Limb (tissue), 2 donors: Measurements from ENCODE around the gene AIDA.
"Not testable (repeated sequence)": the region's sequence is repeated elsewhere in the genome, so short reads cannot be mapped to it uniquely, and the experiment has no call there.

Experiments used
- DNase-seq, 2 donors: peaks; one replicate each; pipeline ENCODE4 v3.0.0-alpha.2; 2016; ENCODE audit errors: extremely low spot score in 2 of 2

AIDA gene

GRCh38 chr1:222713091-222713961, 1.0 kb upstream of the AIDA start:
- DNase-seq: peak; percentile 93 to 96

- peak; percentile 43 to 67 for DNase-seq
Measured at GRCh38 chr1:222711319-222712252, 705 bp downstream of the AIDA start.

DNA sequence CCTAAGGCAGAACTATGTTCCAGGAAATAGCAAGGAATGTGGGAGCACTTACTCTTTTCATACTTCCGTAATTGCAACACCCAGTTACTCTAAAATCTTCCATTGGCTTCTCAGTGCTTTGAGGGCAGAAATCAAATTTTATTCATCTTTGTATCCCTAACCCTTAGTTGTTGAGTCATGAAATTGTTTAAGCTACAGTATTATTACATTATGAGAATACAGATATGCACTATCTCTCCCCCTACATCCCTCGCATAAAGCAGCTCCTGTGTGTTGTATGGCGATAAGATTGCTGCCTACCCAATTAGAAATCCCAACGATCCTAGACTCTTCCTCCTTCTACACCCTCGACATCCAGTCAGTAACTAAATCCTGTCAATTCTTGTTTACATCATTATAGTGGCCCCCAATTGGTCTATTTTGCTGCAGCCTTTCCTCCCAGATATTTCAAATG, 2.6 kb downstream of the AIDA start:
- DNase-seq: no peak

- DNase-seq: no peak
Measured at GRCh38 chr1:222706815-222707214, 5.5 kb downstream of the AIDA start.

GRCh38 chr1:222704260-222704659, 8.0 kb downstream of the AIDA start:
- no peak for DNase-seq

DNA sequence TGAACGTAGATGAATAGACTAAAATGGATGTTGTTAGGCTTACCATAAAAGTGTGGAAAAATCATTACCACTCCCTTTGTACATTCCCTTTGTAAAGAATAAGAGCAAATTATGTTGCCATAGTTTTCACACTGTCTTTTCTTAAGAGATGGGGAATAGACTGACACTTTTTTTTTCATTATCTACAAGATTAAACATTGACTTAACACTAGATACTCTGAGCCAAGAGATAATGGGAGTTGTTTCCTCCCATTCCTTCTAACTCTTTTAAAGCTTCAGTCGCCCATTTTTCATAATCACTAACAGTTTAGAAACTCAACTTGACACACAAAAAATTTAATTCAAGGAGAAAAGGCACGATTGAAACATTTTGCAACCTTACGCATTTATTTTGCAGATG, 10.1 kb downstream of the AIDA start:
- no peak for DNase-seq

- no peak for DNase-seq
Measured at GRCh38 chr1:222697826-222698225, 14.5 kb downstream of the AIDA start.

DNA sequence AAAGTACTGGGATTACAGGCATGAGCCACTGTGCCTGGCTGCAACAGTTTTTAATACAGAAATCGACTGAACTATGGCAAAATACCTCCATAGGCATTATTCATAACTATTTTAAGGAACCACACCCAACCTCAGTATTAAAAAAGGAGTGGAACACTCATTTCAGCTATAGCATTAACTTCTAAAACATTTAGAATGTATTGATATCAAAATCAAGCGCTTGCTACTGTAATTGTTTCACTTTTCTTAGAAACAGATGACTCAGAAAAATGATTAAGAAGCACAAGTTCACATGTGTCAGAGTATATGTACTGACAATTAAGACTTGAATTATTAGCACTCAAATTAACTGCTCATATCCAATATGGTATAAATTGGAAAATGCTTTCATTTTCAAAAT, 15.1 kb downstream of the AIDA start:
- DNase-seq: no peak

GRCh38 chr1:222696741-222697140, 15.6 kb downstream of the AIDA start:
- no peak for DNase-seq

DNA sequence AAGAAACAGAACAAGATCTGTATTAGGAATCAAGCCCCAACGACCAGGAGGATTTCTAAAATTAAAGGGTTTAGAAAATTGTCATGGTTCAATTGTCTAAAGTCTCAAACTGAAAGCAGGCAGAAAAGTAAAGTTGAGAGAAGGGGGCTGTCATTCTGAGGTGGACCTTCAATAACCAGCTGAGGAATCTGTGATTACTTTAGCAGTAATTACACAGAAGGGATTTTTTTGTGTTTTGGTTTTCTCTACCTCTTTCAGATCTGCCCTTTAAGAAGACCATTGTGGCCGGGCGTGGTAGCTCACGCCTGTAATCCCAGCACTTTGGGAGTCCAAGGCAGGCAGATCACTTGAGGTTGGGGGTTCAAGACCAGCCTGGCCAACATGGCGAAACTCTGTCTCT, 17.4 kb downstream of the AIDA start:
- no peak for DNase-seq

DNA sequence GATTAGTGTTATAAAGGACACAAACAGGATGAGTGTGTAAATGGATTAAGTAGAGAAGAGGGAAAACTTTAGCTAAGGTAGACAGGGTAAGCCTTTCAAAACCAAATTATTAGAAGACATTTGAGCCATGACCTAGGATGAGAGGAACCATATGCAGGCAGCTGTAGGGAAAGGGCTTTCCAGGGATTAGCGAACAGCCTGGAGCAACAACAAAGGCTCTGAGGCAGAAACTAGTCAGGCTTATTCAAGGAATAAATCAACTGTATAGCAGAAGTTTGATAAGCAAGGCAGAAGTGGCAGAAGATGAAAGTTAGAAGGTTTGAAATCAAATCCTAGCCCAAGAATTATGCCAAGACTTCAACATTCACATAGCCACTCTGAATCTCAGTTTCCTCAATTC, 21.3 kb downstream of the AIDA start:
- no peak for DNase-seq

DNA sequence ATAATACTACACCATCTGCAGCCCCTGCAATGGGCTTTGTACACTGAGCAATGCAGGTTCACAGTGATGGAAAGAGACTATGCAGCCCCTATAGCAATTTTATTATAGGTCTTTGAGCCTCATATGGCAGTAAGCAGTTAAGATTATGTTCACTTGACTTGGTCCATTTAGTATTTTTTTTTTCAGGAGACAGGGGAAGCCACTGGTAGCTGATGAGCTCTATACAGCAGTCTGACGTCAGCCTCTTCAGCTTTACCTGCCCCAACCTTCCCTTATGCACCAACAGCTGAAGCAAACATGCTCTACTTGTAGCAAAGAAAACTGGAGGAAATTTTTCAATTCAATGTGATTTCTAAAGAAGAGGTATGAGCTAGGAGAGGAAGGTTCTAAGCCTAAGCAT, 32.2 kb downstream of the AIDA start:
- no peak for DNase-seq

- no peak for DNase-seq
Measured at GRCh38 chr1:222670110-222670509, 42.2 kb downstream of the AIDA start.

DNA sequence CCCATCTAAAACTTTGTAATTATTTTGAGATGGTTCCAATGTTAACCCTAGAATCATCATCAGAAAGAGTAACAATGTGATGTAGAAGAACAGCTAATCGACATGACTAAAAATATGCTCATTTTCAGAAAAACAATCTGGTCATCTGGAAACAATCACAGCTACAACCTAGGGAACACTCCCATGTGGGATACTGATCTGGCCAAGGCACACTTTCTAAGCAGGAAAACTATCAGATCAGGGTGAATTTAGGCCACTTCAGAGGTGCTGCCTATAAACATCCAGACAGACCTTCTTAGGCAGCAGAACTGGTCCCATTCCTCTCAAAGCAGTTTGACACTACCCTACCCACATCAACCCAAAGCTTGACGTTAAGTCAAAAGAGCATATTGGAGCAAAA, 43.2 kb downstream of the AIDA start:
- not testable (repeated sequence) for DNase-seq

GRCh38 chr1:222668184-222668583, 44.1 kb downstream of the AIDA start:
- not testable (repeated sequence) for DNase-seq

DNA sequence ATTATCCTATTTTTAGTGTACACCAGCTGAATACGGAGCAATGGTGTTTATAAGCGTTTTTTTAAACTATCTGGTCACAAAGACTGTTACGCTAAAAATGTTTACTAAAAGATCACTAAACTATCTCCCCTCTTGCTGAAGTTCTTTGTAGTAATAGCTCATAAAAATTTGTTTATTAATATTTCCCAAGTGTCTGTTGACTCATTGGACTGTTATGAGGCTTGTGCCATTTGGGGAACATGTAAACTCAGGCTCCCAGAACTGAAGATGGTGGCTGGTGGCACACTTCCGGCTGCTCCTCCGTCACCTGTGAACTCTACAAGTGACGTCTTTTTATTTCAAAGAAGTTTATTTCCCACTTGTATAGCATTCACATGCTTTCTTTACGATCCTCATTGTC, 46.3 kb downstream of the AIDA start:
- DNase-seq: no peak

DNA sequence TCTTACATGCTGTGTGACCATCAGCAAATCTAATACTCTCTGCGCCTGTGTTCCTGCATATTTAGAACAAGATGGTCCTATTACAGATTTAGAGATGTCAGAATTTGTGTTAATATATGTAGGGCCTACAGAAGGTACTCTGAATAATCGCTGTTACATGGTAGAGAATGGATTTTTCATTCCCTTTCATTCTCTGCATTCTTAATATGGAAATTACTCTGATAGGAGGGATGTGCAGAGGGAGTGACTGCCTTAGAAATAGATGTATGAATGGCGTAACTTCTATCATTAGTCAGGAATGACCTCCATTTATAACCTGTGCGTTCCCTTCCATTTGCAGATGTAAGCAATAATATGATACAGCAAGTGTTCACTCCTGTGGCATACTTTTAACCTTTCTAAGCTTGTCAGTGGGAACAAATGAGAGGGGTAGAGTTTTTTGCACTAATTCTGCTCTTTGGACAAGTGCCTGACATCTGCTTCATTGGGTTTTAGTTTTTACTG, 48.8 kb downstream of the AIDA start:
- no peak for DNase-seq

- no peak for DNase-seq
Measured at GRCh38 chr1:222657899-222658298, 54.4 kb downstream of the AIDA start.

GRCh38 chr1:222656391-222657155, 55.7 kb downstream of the AIDA start:
- no peak for DNase-seq

DNA sequence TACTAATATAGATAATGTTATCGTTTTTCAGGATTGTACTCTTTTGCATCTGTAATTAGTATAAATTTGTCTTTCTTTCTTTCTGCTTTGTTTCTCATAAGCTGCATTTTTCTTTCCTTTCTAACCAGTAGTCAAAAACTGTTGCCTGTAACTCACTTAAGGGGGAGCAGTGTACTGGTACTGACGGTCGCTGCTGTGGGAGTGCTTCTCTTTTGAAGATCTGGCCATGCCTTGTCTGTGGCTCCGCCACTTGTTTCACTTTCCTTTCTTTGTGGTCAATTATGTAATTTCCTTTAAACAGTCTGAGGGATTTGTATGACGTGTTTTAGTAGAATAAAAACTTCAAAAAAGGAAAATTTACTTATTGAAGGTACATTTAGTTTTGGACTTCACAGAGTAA, 57.4 kb downstream of the AIDA start:
- DNase-seq: no peak

DNA sequence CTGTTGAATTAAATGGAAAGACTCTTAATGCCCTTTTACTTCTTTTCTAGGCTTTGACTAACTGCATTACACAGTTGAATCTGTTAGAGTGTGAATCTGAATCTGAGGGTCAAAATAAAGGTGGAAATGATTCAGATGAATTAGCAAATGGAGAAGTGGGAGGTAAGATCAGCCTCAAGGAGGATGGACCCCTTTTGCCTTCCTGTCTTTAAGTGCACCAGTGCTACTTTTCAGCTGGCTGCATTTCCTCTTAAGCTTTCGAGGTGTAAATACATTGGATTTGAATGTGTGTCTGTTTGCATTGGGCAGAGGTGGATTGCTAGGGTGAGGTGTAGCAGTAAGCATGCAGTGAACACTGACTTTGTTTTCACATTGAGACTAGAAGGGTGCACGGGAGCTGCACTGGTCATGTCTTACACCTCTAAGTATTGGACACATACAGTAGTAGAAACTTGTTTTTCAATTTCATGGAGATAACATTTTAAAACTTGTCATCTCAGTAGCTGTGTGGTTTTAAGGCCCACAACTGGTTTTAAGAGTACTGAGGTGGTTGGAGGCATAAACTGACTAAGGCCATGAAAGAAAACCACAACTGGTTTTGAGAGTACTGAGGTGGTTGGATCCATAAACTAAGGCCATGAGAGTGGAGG, 59.0 kb downstream of the AIDA start:
- DNase-seq: no peak
